Kidney epithelial cell (primary cell): ENCODE measurements around the gene RASGRF2. TPM values are rescaled to one million over a fixed set of nuclear protein-coding genes. Genes with fewer than 3 reads are reported as not detected.
"Not testable (repeated sequence)": the region's sequence is repeated elsewhere in the genome, so short reads cannot be mapped to it uniquely, and the experiment has no call there.

Experiments used
- DNase-seq: peaks from one replicate; pipeline ENCODE4 v3.0.0-alpha.2; 2010; ENCODE audit warnings: low read depth
- H3K27me3 ChIP-seq: 2 replicates; pipeline ENCODE4 v1.6.0; 2011; ENCODE audit warnings: low read length; ENCODE audit not compliant: control insufficient read depth, insufficient read depth
- H3K36me3 ChIP-seq: 2 replicates; pipeline ENCODE4 v1.5.1; 2011; ENCODE audit warnings: low read length; ENCODE audit not compliant: control insufficient read depth, insufficient read depth
- H3K4me3 ChIP-seq: 2 replicates; pipeline ENCODE4 v1.5.1; 2011; ENCODE audit warnings: low read depth, mild to moderate bottlenecking, control low read depth, low read length
- total RNA-seq: library from RNA; depleted of rRNA; stranded (reverse); fragments of >200 nt; gene quantifications from 2 replicates; pipeline ENCODE4 v1.2.3, GENCODE V29; 2015
- TF ChIP-seq, protein P1 (sequence below): IDR thresholded peaks from 2 replicates; pipeline ENCODE4 v1.5.1; 2011; ENCODE audit warnings: mild to moderate bottlenecking, moderate library complexity, low read length, control low read depth, inconsistent platforms; ENCODE audit not compliant: insufficient read depth, poor library complexity, severe bottlenecking

The RASGRF2 gene
- total RNA-seq, 1 donor from 2014 or later, result 5.8 TPM

DNA sequence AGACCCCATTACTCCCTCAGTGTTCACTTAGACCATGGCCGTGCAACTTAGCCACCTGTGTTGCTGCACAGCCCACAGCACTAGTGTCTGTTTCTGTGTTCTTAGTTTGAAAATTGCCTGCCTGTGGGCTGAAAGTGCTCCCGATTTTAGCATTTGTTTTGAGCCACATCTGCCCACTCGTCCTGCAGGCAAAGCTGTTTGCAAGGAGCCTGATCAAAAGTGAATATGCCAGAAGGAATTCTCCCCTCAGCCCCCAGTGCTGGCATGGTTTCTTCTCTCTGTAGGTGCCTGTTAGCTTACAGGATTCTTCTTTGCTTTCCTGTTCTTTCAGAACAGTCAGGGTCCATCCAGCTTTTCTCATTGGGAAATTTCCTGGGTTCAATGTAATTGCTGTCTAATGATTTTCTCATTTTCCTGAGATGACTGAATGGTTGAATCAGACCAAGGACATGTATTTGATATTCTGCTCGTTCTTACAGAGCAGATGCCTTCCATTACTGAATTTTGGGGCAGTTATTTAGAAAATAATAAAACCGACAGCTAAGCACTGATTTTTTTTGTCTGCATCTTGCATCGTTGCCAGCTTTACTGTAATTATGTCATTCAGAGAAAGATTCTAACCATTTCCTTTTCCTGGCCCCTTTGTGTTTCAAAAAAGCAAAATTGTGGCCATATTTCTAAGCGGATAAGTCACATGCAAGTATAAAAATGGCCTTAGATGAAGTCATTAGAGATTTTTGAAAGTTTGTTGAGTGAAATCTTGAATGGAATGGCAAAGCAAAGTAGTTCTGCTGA is 161.9 kb downstream of the RASGRF2 start:
- no peak for DNase-seq
- H3K27me3 ChIP-seq, result no peaks in the 10 kb centered on the region
- TF ChIP-seq, protein P1, sequence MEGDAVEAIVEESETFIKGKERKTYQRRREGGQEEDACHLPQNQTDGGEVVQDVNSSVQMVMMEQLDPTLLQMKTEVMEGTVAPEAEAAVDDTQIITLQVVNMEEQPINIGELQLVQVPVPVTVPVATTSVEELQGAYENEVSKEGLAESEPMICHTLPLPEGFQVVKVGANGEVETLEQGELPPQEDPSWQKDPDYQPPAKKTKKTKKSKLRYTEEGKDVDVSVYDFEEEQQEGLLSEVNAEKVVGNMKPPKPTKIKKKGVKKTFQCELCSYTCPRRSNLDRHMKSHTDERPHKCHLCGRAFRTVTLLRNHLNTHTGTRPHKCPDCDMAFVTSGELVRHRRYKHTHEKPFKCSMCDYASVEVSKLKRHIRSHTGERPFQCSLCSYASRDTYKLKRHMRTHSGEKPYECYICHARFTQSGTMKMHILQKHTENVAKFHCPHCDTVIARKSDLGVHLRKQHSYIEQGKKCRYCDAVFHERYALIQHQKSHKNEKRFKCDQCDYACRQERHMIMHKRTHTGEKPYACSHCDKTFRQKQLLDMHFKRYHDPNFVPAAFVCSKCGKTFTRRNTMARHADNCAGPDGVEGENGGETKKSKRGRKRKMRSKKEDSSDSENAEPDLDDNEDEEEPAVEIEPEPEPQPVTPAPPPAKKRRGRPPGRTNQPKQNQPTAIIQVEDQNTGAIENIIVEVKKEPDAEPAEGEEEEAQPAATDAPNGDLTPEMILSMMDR, result no peak
- H3K36me3 ChIP-seq, result no peaks in the 10 kb centered on the region
- H3K4me3 ChIP-seq, result no peak overlapping the region

DNA sequence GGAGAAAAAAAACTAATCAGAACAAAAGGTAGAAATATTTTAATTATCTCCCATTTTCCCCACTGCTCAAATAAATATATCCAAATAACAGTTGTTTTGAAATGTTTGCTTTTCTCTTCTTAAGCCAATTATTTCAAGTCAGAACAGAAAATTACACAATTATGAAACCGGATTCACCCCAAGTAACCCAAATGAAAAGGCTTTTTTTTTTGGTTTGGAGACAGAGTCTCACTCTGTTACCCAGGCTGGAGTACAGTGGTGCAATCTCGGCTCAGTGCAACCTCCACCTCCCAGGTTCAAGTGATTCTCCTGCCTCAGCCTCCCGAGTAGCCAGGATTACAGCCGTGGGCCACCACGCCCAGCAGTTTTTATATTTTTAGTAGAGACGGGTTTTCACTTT is 164.5 kb downstream of the RASGRF2 start:
- DNase-seq, H3K27me3 ChIP-seq, H3K36me3 ChIP-seq, H3K4me3 ChIP-seq: not testable (repeated sequence)

DNA sequence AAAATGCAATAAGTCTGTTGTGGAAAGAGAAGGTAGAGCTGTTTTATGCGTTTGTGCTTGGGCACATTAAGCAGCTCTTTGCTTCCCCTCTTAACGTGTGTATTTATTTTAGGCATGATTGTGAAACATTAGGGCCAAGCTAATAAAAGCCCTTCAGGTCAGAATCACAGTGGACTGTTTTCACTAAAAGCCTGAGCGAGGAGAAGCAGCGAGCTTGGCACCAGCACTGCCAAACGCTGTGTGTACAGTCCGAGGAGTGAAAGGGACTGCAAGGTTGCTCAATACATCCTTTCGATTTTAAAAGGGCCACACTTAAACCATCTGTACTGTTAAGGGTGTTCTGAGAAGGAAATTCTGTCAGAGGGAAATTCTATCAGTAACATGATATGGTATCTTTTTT is 165.8 kb downstream of the RASGRF2 start:
- no peak overlapping the region for H3K4me3 ChIP-seq
- TF ChIP-seq, protein P1, result no peak
- no peaks in the 10 kb centered on the region for H3K36me3 ChIP-seq
- H3K27me3 ChIP-seq, result no peaks in the 10 kb centered on the region
- no peak for DNase-seq

DNA sequence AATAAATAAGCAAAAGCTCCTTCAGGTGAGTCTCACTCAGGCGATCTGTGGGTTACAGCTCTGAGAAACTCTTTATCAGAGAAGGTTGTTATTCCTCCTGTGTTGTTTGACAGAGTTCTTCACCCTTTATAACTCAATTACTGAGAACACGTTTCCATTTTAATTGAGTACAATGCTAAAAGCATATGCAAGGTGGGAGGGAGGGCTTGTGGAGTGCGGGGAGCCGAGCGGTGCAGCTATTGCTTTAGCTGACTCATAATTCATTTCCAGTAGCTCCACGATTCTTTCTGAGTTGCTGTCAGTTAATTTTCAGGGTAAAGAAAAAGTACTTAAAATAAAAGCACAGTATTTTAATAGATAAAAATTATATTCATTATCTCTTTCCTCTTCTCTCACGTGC is 168.3 kb downstream of the RASGRF2 start:
- DNase-seq, result no peak
- Histone ChIP-seq H3K4me3 (no peak overlapping the region), H3K36me3 (no peaks in the 10 kb centered on the region), H3K27me3 (no peaks in the 10 kb centered on the region)
- TF ChIP-seq, protein P1, result no peak

DNA sequence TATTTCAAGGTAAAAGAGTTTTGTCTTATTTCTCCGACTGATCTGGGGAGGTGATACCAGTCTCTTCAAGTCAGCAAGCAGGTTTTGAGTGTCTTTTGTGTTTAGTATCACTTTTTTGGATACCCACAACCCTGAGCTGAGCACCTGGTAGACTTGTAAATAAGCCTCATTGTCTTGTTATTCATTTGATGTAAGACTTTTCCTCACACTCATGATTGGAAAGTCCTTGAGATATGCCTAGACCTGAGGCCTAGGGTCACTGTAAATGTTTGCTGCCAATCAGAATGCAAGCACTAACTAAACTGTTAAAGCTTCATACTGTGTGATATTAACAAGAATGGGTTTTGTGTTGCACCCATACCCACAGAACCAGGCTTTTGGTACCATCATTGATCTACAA is 172.2 kb downstream of the RASGRF2 start:
- H3K27me3 ChIP-seq, result no peaks in the 10 kb centered on the region
- TF ChIP-seq, protein P1, result no peak
- no peak overlapping the region for H3K4me3 ChIP-seq
- H3K36me3 ChIP-seq, result no peaks in the 10 kb centered on the region
- no peak for DNase-seq

DNA sequence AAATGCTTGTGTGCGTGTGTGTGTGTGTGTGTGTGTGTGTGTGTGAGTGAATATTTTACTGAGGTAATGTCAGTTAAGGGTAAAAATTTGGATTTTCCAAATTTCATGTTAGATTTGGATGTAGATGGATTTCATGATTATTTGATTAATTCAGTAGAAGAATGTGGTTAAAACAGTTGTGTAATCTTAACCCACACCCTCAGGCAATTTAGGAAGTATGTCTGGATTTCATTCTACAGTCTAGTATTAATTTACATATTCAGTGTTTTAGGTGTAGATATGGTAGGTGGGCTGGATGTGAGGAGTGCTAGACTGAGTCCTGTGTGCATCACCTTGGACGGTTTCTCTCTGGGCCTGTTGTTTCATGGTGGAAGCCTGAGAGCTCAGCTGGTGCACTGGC is 173.9 kb downstream of the RASGRF2 start:
- Histone ChIP-seq H3K27me3 (no peaks in the 10 kb centered on the region), H3K36me3 (no peaks in the 10 kb centered on the region), H3K4me3 (no peak overlapping the region)
- DNase-seq, result no peak
- TF ChIP-seq, protein P1, result no peak
